MCF 10A (cell line): ENCODE measurements around the gene ADAM8. TPM values are rescaled to one million over a fixed set of nuclear protein-coding genes. Genes with fewer than 3 reads are reported as not detected.
"Not testable (repeated sequence)": the region's sequence is repeated elsewhere in the genome, so short reads cannot be mapped to it uniquely, and the experiment has no call there.

Source experiments
- BruUV-seq: library from RNA; stranded (reverse); fragments of 400-500 nt; replicated peaks from 2 replicates; lab custom pipeline; 2021; lab: Mats Ljungman, UMichigan
- CTCF ChIA-PET: fragments of 300-600 bp; sonication (Branson Sonifier 250); formaldehyde crosslinking; extraction: SDS; loops from one replicate; lab custom pipeline; 2021; ENCODE audit warnings: antibody characterized with exemption, inconsistent platforms; lab: Yijun Ruan, JAX
- POLR2A ChIA-PET: fragments of 300-600, 350-650 bp; sonication (Branson Sonifier 250); formaldehyde crosslinking; extraction: SDS; loops from one replicate; lab custom pipeline; 2020; ENCODE audit warnings: antibody characterized with exemption, inconsistent platforms; lab: Yijun Ruan, JAX
- DNase-seq: peaks from one replicate; pipeline ENCODE4 v3.0.0-alpha.2; 2018; ENCODE audit not compliant: unreplicated experiment
- H3K27ac Mint-ChIP-seq: one replicate; pipeline ENCODE4 v1.8.0; 2022; ENCODE audit warnings: mild to moderate bottlenecking, low read depth, mixed read lengths; ENCODE audit not compliant: unreplicated experiment
- H3K27me3 Mint-ChIP-seq: one replicate; pipeline ENCODE4 v1.8.0; 2022; ENCODE audit warnings: mixed read lengths; ENCODE audit not compliant: insufficient read depth, unreplicated experiment
- H3K36me3 Mint-ChIP-seq: one replicate; pipeline ENCODE4 v1.8.0; 2022; ENCODE audit warnings: mild to moderate bottlenecking, moderate library complexity, mixed read lengths; ENCODE audit not compliant: insufficient read depth, unreplicated experiment
- H3K4me1 Mint-ChIP-seq: one replicate; pipeline ENCODE4 v1.8.0; 2022; ENCODE audit warnings: mixed read lengths; ENCODE audit not compliant: insufficient read depth, unreplicated experiment
- H3K4me3 Mint-ChIP-seq: one replicate; pipeline ENCODE4 v1.8.0; 2022; ENCODE audit warnings: mild to moderate bottlenecking, moderate library complexity, mixed read lengths; ENCODE audit not compliant: unreplicated experiment
- H3K9me3 Mint-ChIP-seq: one replicate; pipeline ENCODE4 v1.8.0; 2022; ENCODE audit warnings: mixed read lengths; ENCODE audit not compliant: unreplicated experiment
- intact Hi-C: fragments of 100-400 bp; cut with micrococcal nuclease; formaldehyde crosslinking; loops from 2 replicates; pipeline ENCODE4 v1.14.1; 2022
- total RNA-seq: library from RNA; stranded (reverse); gene quantifications from 2 replicates; pipeline ENCODE4 v1.2.3, GENCODE V29; 2022
- TF ChIP-seq, protein P1 (sequence below): fragments of 200-600 bp; IDR thresholded peaks from one replicate; pipeline ENCODE4 v1.8.0; 2022; ENCODE audit warnings: antibody characterized with exemption, mild to moderate bottlenecking; ENCODE audit not compliant: unreplicated experiment

ADAM8 gene
- total RNA-seq, 1 experiment from 2014 or later, result 23.2 TPM

DNA sequence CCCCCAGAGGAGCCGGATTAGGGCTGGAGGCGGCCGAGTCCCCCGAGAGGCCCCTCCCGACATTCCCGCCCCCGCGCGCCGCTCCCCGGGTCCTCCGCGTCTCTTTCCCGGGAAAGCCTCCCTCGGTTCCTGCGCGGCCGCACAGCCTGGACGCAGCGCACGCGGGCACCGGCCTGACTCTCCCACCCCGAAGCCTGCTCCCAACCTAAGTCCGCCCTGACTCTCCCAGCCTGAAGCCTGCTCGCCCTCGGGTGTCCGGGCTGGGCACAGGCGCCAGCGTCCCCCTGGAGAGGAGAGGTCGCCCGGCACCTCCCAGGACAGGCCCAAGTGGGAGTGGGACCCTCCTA lies 39.5 kb downstream of the ADAM8 start:
- H3K27me3 Mint-ChIP-seq, result peaks cover 9% of the 10 kb centered on the region
- intact Hi-C loops, result no loop called here
- CTCF ChIA-PET, result no interaction called here
- no peaks in the 10 kb centered on the region for H3K9me3 Mint-ChIP-seq
- TF ChIP-seq, protein P1, sequence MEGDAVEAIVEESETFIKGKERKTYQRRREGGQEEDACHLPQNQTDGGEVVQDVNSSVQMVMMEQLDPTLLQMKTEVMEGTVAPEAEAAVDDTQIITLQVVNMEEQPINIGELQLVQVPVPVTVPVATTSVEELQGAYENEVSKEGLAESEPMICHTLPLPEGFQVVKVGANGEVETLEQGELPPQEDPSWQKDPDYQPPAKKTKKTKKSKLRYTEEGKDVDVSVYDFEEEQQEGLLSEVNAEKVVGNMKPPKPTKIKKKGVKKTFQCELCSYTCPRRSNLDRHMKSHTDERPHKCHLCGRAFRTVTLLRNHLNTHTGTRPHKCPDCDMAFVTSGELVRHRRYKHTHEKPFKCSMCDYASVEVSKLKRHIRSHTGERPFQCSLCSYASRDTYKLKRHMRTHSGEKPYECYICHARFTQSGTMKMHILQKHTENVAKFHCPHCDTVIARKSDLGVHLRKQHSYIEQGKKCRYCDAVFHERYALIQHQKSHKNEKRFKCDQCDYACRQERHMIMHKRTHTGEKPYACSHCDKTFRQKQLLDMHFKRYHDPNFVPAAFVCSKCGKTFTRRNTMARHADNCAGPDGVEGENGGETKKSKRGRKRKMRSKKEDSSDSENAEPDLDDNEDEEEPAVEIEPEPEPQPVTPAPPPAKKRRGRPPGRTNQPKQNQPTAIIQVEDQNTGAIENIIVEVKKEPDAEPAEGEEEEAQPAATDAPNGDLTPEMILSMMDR, result no peak
- no peak for DNase-seq
- H3K27ac Mint-ChIP-seq, result no peak overlapping the region
- H3K4me1 Mint-ChIP-seq, result no peaks in the 10 kb centered on the region
- POLR2A ChIA-PET, result no interaction called here
- H3K4me3 Mint-ChIP-seq, result no peak overlapping the region
- H3K36me3 Mint-ChIP-seq, result no peaks in the 10 kb centered on the region
- no TSS peak for BruUV-seq

GRCh38 chr10:133236401-133237240 lies 40.0 kb downstream of the ADAM8 start:
- TF ChIP-seq, protein P1, result no peak
- ChIA-PET CTCF (no interaction called here), POLR2A (no interaction called here)
- Mint-ChIP-seq H3K4me3 (no peak overlapping the region), H3K36me3 (no peaks in the 10 kb centered on the region), H3K27me3 (peaks cover 9% of the 10 kb centered on the region), H3K4me1 (no peaks in the 10 kb centered on the region), H3K9me3 (no peaks in the 10 kb centered on the region), H3K27ac (no peak overlapping the region)
- BruUV-seq, result no TSS peak
- intact Hi-C loops, result no loop called here
- no peak for DNase-seq

GRCh38 chr10:133235932-133236331 lies 40.7 kb downstream of the ADAM8 start:
- no TSS peak for BruUV-seq
- POLR2A ChIA-PET, result no interaction called here
- H3K27me3 Mint-ChIP-seq, result peaks cover 9% of the 10 kb centered on the region
- H3K9me3 Mint-ChIP-seq, result no peaks in the 10 kb centered on the region
- H3K27ac Mint-ChIP-seq, result no peak overlapping the region
- intact Hi-C loops, result no loop called here
- no peak for DNase-seq
- no peaks in the 10 kb centered on the region for H3K4me1 Mint-ChIP-seq
- no peaks in the 10 kb centered on the region for H3K36me3 Mint-ChIP-seq
- TF ChIP-seq, protein P1, result no peak
- CTCF ChIA-PET, result no interaction called here
- no peak overlapping the region for H3K4me3 Mint-ChIP-seq

- BruUV-seq, result no TSS peak
- POLR2A ChIA-PET, result no interaction called here
- intact Hi-C loops, result no loop called here
Measured at GRCh38 chr10:133235265-133235855, 41.3 kb downstream of the ADAM8 start.

GRCh38 chr10:133234796-133235195 lies 41.9 kb downstream of the ADAM8 start:
- H3K9me3 Mint-ChIP-seq, CTCF ChIA-PET, POLR2A ChIA-PET, H3K4me1 Mint-ChIP-seq, BruUV-seq, H3K4me3 Mint-ChIP-seq, H3K27ac Mint-ChIP-seq, intact Hi-C loops, DNase-seq, H3K27me3 Mint-ChIP-seq, H3K36me3 Mint-ChIP-seq: not testable (repeated sequence)

More at GRCh38 chr10:133235265-133235855, 41.3 kb downstream of the ADAM8 start:
- no peak for DNase-seq
- CTCF ChIA-PET, result no interaction called here
- peaks cover 9% of the 10 kb centered on the region for H3K27me3 Mint-ChIP-seq
- H3K4me3 Mint-ChIP-seq, result no peak overlapping the region
- TF ChIP-seq, protein P1, result no peak
- H3K36me3 Mint-ChIP-seq, result no peaks in the 10 kb centered on the region
- no peaks in the 10 kb centered on the region for H3K9me3 Mint-ChIP-seq
- no peak overlapping the region for H3K27ac Mint-ChIP-seq
- H3K4me1 Mint-ChIP-seq, result no peaks in the 10 kb centered on the region
